ENCODE data around the gene AFF4.

DNA sequence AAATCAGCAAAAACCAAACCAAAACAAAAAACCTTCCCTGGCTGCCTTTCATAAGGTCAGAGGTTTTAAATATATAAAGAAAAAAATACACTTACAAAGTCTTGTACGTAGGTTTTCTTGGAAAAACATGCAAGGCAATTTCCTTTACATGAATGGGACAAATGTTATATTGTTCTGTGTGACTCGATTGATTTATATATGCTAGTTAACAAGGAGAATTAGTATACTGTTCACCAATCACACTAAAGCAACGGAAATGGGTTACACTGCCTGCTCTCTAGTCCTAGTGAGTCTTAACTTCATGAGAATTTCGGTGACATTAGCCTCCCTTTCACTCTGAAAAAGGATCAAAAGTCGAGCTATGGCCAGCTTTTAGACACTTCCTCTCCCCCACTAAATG is 102.7 kb downstream of the AFF4 start:
- TF ChIP-seq, protein P1, sequence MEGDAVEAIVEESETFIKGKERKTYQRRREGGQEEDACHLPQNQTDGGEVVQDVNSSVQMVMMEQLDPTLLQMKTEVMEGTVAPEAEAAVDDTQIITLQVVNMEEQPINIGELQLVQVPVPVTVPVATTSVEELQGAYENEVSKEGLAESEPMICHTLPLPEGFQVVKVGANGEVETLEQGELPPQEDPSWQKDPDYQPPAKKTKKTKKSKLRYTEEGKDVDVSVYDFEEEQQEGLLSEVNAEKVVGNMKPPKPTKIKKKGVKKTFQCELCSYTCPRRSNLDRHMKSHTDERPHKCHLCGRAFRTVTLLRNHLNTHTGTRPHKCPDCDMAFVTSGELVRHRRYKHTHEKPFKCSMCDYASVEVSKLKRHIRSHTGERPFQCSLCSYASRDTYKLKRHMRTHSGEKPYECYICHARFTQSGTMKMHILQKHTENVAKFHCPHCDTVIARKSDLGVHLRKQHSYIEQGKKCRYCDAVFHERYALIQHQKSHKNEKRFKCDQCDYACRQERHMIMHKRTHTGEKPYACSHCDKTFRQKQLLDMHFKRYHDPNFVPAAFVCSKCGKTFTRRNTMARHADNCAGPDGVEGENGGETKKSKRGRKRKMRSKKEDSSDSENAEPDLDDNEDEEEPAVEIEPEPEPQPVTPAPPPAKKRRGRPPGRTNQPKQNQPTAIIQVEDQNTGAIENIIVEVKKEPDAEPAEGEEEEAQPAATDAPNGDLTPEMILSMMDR (conservative IDR thresholded peaks at IDR 0.05; ENCODE audit: low read depth in 2 of 2): no peak
- TF ChIP-seq ZNF331 (CRISPR knock-in tag; IDR thresholded peaks at IDR 0.05; ENCODE audit: low read depth) (no peak), EZH2 (IDR thresholded peaks at IDR 0.05; ENCODE audit: low read depth, unreplicated experiment) (no peak), POLR2AphosphoS5 (IDR thresholded peaks at IDR 0.05; ENCODE audit: low read depth) (no peak), NANOG (IDR thresholded peaks at IDR 0.05; ENCODE audit: borderline replicate concordance) (no peak), EZH2phosphoT487 (IDR thresholded peaks at IDR 0.05; ENCODE audit: unreplicated experiment) (no peak), STAT1 (IDR thresholded peaks at IDR 0.05; ENCODE audit: unreplicated experiment) (no peak)
- TF ChIP-seq, protein P2, sequence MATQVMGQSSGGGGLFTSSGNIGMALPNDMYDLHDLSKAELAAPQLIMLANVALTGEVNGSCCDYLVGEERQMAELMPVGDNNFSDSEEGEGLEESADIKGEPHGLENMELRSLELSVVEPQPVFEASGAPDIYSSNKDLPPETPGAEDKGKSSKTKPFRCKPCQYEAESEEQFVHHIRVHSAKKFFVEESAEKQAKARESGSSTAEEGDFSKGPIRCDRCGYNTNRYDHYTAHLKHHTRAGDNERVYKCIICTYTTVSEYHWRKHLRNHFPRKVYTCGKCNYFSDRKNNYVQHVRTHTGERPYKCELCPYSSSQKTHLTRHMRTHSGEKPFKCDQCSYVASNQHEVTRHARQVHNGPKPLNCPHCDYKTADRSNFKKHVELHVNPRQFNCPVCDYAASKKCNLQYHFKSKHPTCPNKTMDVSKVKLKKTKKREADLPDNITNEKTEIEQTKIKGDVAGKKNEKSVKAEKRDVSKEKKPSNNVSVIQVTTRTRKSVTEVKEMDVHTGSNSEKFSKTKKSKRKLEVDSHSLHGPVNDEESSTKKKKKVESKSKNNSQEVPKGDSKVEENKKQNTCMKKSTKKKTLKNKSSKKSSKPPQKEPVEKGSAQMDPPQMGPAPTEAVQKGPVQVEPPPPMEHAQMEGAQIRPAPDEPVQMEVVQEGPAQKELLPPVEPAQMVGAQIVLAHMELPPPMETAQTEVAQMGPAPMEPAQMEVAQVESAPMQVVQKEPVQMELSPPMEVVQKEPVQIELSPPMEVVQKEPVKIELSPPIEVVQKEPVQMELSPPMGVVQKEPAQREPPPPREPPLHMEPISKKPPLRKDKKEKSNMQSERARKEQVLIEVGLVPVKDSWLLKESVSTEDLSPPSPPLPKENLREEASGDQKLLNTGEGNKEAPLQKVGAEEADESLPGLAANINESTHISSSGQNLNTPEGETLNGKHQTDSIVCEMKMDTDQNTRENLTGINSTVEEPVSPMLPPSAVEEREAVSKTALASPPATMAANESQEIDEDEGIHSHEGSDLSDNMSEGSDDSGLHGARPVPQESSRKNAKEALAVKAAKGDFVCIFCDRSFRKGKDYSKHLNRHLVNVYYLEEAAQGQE (IDR thresholded peaks at IDR 0.05; ENCODE audit: unreplicated experiment): no peak
- TF ChIP-seq, protein P3, sequence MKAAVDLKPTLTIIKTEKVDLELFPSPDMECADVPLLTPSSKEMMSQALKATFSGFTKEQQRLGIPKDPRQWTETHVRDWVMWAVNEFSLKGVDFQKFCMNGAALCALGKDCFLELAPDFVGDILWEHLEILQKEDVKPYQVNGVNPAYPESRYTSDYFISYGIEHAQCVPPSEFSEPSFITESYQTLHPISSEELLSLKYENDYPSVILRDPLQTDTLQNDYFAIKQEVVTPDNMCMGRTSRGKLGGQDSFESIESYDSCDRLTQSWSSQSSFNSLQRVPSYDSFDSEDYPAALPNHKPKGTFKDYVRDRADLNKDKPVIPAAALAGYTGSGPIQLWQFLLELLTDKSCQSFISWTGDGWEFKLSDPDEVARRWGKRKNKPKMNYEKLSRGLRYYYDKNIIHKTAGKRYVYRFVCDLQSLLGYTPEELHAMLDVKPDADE (IDR thresholded peaks at IDR 0.05): no peak

All from GM23338 (cell line).